T-helper 2 cell treated with Interferon-gamma antibody and Interleukin-4, amounts not matched to agents 5 μg/mL and 100 μg/mL, for 36 hours (primary cell): Measurements from ENCODE around the gene ANTKMT.

ENCODE experiments used
- DNase-seq: peaks from one replicate; pipeline ENCODE4 v3.0.0; 2021; ENCODE audit warnings: low spot score
- H3K27ac Mint-ChIP-seq: one replicate; pipeline ENCODE4 v1.8.0; 2021; ENCODE audit warnings: mild to moderate bottlenecking, mixed read lengths
- H3K27me3 Mint-ChIP-seq: one replicate; pipeline ENCODE4 v1.8.0; 2021; ENCODE audit warnings: low read depth, mixed read lengths
- H3K36me3 Mint-ChIP-seq: one replicate; pipeline ENCODE4 v1.8.0; 2021; ENCODE audit warnings: low read depth, mixed read lengths
- H3K4me1 Mint-ChIP-seq: one replicate; pipeline ENCODE4 v1.8.0; 2021; ENCODE audit warnings: low read depth, mixed read lengths
- H3K4me3 Mint-ChIP-seq: one replicate; pipeline ENCODE4 v1.8.0; 2022; ENCODE audit warnings: mild to moderate bottlenecking, moderate library complexity, mixed read lengths
- H3K9me3 Mint-ChIP-seq: one replicate; pipeline ENCODE4 v1.8.0; 2021; ENCODE audit warnings: mixed read lengths

Gene ANTKMT

GRCh38 chr16:728890-729744, 8.2 kb downstream of the ANTKMT start:
- no peaks in the 10 kb centered on the region for H3K27me3 Mint-ChIP-seq
- no peak overlapping the region for H3K27ac Mint-ChIP-seq
- no peak for DNase-seq
- H3K36me3 Mint-ChIP-seq, result no peaks in the 10 kb centered on the region
- no peak overlapping the region for H3K4me3 Mint-ChIP-seq
- no peaks in the 10 kb centered on the region for H3K9me3 Mint-ChIP-seq
- no peaks in the 10 kb centered on the region for H3K4me1 Mint-ChIP-seq

- Mint-ChIP-seq H3K27me3 (no peaks in the 10 kb centered on the region), H3K36me3 (no peaks in the 10 kb centered on the region), H3K27ac (no peak overlapping the region), H3K4me1 (no peaks in the 10 kb centered on the region), H3K4me3 (no peak overlapping the region), H3K9me3 (no peaks in the 10 kb centered on the region)
- DNase-seq, result no peak
These were observed 9.1 kb downstream of the ANTKMT start for GRCh38 chr16:729768-730665.

- no peak for DNase-seq
- Mint-ChIP-seq H3K27ac (no peak overlapping the region), H3K36me3 (no peaks in the 10 kb centered on the region), H3K4me3 (no peak overlapping the region), H3K4me1 (no peaks in the 10 kb centered on the region), H3K9me3 (no peaks in the 10 kb centered on the region), H3K27me3 (no peaks in the 10 kb centered on the region)
These were observed 9.9 kb downstream of the ANTKMT start for GRCh38 chr16:730666-731509.

- no peaks in the 10 kb centered on the region for H3K9me3 Mint-ChIP-seq
- no peak for DNase-seq
- no peaks in the 10 kb centered on the region for H3K27me3 Mint-ChIP-seq
- no peak overlapping the region for H3K27ac Mint-ChIP-seq
- no peak overlapping the region for H3K4me3 Mint-ChIP-seq
- peaks cover 5% of the 10 kb centered on the region for H3K36me3 Mint-ChIP-seq
- peaks cover 4% of the 10 kb centered on the region for H3K4me1 Mint-ChIP-seq
These were observed 11.4 kb downstream of the ANTKMT start for GRCh38 chr16:732332-732731.

- H3K4me1 Mint-ChIP-seq, result peaks cover 6% of the 10 kb centered on the region
- no peak for DNase-seq
- H3K27me3 Mint-ChIP-seq, result no peaks in the 10 kb centered on the region
- no peak overlapping the region for H3K27ac Mint-ChIP-seq
- H3K36me3 Mint-ChIP-seq, result peaks cover 7% of the 10 kb centered on the region
- no peaks in the 10 kb centered on the region for H3K9me3 Mint-ChIP-seq
- H3K4me3 Mint-ChIP-seq, result no peak overlapping the region
These were observed 12.0 kb downstream of the ANTKMT start for GRCh38 chr16:732936-733335.

GRCh38 chr16:733382-734207, 12.6 kb downstream of the ANTKMT start:
- Mint-ChIP-seq H3K4me3 (no peak overlapping the region), H3K36me3 (peaks cover 9% of the 10 kb centered on the region), H3K9me3 (no peaks in the 10 kb centered on the region), H3K27me3 (no peaks in the 10 kb centered on the region), H3K27ac (no peak overlapping the region), H3K4me1 (peaks cover 6% of the 10 kb centered on the region)
- no peak for DNase-seq

GRCh38 chr16:734208-734980, 13.4 kb downstream of the ANTKMT start:
- Mint-ChIP-seq H3K27ac (no peak overlapping the region), H3K9me3 (no peaks in the 10 kb centered on the region), H3K4me3 (no peak overlapping the region), H3K36me3 (peaks cover 13% of the 10 kb centered on the region), H3K4me1 (peaks cover 10% of the 10 kb centered on the region), H3K27me3 (no peaks in the 10 kb centered on the region)
- no peak for DNase-seq

GRCh38 chr16:734981-735881, 14.3 kb downstream of the ANTKMT start:
- no peak for DNase-seq
- peaks cover 12% of the 10 kb centered on the region for H3K4me1 Mint-ChIP-seq
- H3K9me3 Mint-ChIP-seq, result no peaks in the 10 kb centered on the region
- no peak overlapping the region for H3K4me3 Mint-ChIP-seq
- H3K27ac Mint-ChIP-seq, result peak overlapping the region; percentile 77
- H3K27me3 Mint-ChIP-seq, result no peaks in the 10 kb centered on the region
- peaks cover 13% of the 10 kb centered on the region for H3K36me3 Mint-ChIP-seq

- Mint-ChIP-seq H3K27me3 (no peaks in the 10 kb centered on the region), H3K36me3 (peaks cover 13% of the 10 kb centered on the region), H3K4me1 (peaks cover 12% of the 10 kb centered on the region), H3K27ac (peak overlapping the region; percentile 77), H3K9me3 (no peaks in the 10 kb centered on the region), H3K4me3 (no peak overlapping the region)
- DNase-seq, result peak; percentile 60
These were observed 15.1 kb downstream of the ANTKMT start for GRCh38 chr16:735982-736453.

- Mint-ChIP-seq H3K27ac (no peak overlapping the region), H3K27me3 (no peaks in the 10 kb centered on the region), H3K9me3 (no peaks in the 10 kb centered on the region), H3K4me1 (peaks cover 12% of the 10 kb centered on the region), H3K36me3 (peaks cover 13% of the 10 kb centered on the region), H3K4me3 (no peak overlapping the region)
- no peak for DNase-seq
These were observed 16.1 kb downstream of the ANTKMT start for GRCh38 chr16:736936-737481.

GRCh38 chr16:739560-740458, 18.9 kb downstream of the ANTKMT start:
- Mint-ChIP-seq H3K27me3 (no peaks in the 10 kb centered on the region), H3K36me3 (peaks cover 13% of the 10 kb centered on the region), H3K4me1 (peaks cover 12% of the 10 kb centered on the region), H3K4me3 (peak overlapping the region; percentile 82), H3K27ac (no peak overlapping the region), H3K9me3 (no peaks in the 10 kb centered on the region)
- DNase-seq, result no peak
